Measurements from ENCODE around the gene SPDEF. TPM values are rescaled to one million over a fixed set of nuclear protein-coding genes. Genes with fewer than 3 reads are reported as not detected.

Gene SPDEF
- total RNA-seq, 2 experiments from 2014 or later = not detected

- no peak overlapping the region for H3K27ac Mint-ChIP-seq
- H3K4me1 Mint-ChIP-seq = peaks cover 4% of the 10 kb centered on the region
- no peak overlapping the region for H3K4me3 Mint-ChIP-seq
- ChIA-PET POLR2A (no interaction called here), CTCF (interaction anchor here (1.4 kb wide), 1 partner anchor 14 kb away, joined by 4 read pairs; no protein-coding TSS in a partner anchor)
- DNase-seq = no peak
- no peaks in the 10 kb centered on the region for H3K36me3 Mint-ChIP-seq (ENCODE audit: low read depth)
- H3K9me3 Mint-ChIP-seq = no peaks in the 10 kb centered on the region
- H3K27me3 Mint-ChIP-seq = no peaks in the 10 kb centered on the region
Measured at GRCh38 chr6:34580707-34581560, 24.8 kb upstream of the SPDEF start.

GRCh38 chr6:34578445-34579262 is 22.5 kb upstream of the SPDEF start:
- ChIA-PET POLR2A (no interaction called here), CTCF (interaction anchor here (0.9 kb wide), 1 partner anchor 30 kb away, joined by 3 read pairs; no protein-coding TSS in a partner anchor)
- H3K27me3 Mint-ChIP-seq = no peaks in the 10 kb centered on the region
- no peak overlapping the region for H3K27ac Mint-ChIP-seq
- no peak overlapping the region for H3K4me3 Mint-ChIP-seq
- H3K36me3 Mint-ChIP-seq (ENCODE audit: low read depth) = no peaks in the 10 kb centered on the region
- peaks cover 4% of the 10 kb centered on the region for H3K4me1 Mint-ChIP-seq
- no peak for DNase-seq
- no peaks in the 10 kb centered on the region for H3K9me3 Mint-ChIP-seq

GRCh38 chr6:34576286-34576955 is 20.3 kb upstream of the SPDEF start:
- CTCF ChIA-PET = no interaction called here
- H3K27ac Mint-ChIP-seq = peak overlapping the region; percentile 36
- DNase-seq = no peak
- no peaks in the 10 kb centered on the region for H3K9me3 Mint-ChIP-seq
- H3K27me3 Mint-ChIP-seq = no peaks in the 10 kb centered on the region
- peaks cover 4% of the 10 kb centered on the region for H3K4me1 Mint-ChIP-seq
- H3K4me3 Mint-ChIP-seq = no peak overlapping the region
- POLR2A ChIA-PET = no interaction called here
- H3K36me3 Mint-ChIP-seq (ENCODE audit: low read depth) = no peaks in the 10 kb centered on the region

GRCh38 chr6:34575326-34575725 is 19.2 kb upstream of the SPDEF start:
- H3K27ac Mint-ChIP-seq = no peak overlapping the region
- H3K9me3 Mint-ChIP-seq = no peaks in the 10 kb centered on the region
- no peak for DNase-seq
- no peaks in the 10 kb centered on the region for H3K27me3 Mint-ChIP-seq
- peaks cover 4% of the 10 kb centered on the region for H3K4me1 Mint-ChIP-seq
- ChIA-PET POLR2A (no interaction called here), CTCF (interaction anchor here (0.6 kb wide), 1 partner anchor 300 kb away, joined by 5 read pairs; no protein-coding TSS in a partner anchor)
- no peaks in the 10 kb centered on the region for H3K36me3 Mint-ChIP-seq (ENCODE audit: low read depth)
- H3K4me3 Mint-ChIP-seq = no peak overlapping the region

- ChIA-PET POLR2A (no interaction called here), CTCF (no interaction called here)
- no peak for DNase-seq
- Mint-ChIP-seq H3K4me1 (peaks cover 4% of the 10 kb centered on the region), H3K36me3 (ENCODE audit: low read depth) (no peaks in the 10 kb centered on the region), H3K27me3 (no peaks in the 10 kb centered on the region), H3K4me3 (no peak overlapping the region), H3K27ac (no peak overlapping the region), H3K9me3 (no peaks in the 10 kb centered on the region)
Measured at GRCh38 chr6:34574647-34575293, 18.6 kb upstream of the SPDEF start.

- Mint-ChIP-seq H3K4me1 (peaks cover 4% of the 10 kb centered on the region), H3K27ac (no peak overlapping the region), H3K4me3 (no peak overlapping the region), H3K36me3 (ENCODE audit: low read depth) (no peaks in the 10 kb centered on the region), H3K9me3 (no peaks in the 10 kb centered on the region), H3K27me3 (no peaks in the 10 kb centered on the region)
- no peak for DNase-seq
- ChIA-PET POLR2A (no interaction called here), CTCF (no interaction called here)
Measured at GRCh38 chr6:34573567-34574183, 17.5 kb upstream of the SPDEF start.

- DNase-seq = no peak
- ChIA-PET POLR2A (no interaction called here), CTCF (no interaction called here)
- H3K27ac Mint-ChIP-seq = no peak overlapping the region
- no peaks in the 10 kb centered on the region for H3K27me3 Mint-ChIP-seq
- no peaks in the 10 kb centered on the region for H3K36me3 Mint-ChIP-seq (ENCODE audit: low read depth)
- H3K9me3 Mint-ChIP-seq = no peaks in the 10 kb centered on the region
- H3K4me3 Mint-ChIP-seq = no peak overlapping the region
- H3K4me1 Mint-ChIP-seq = peaks cover 4% of the 10 kb centered on the region
Measured at GRCh38 chr6:34572585-34572984, 16.5 kb upstream of the SPDEF start.

GRCh38 chr6:34572021-34572420 is 15.9 kb upstream of the SPDEF start:
- Mint-ChIP-seq H3K27ac (no peak overlapping the region), H3K9me3 (no peaks in the 10 kb centered on the region), H3K36me3 (ENCODE audit: low read depth) (no peaks in the 10 kb centered on the region), H3K4me3 (no peak overlapping the region), H3K27me3 (no peaks in the 10 kb centered on the region), H3K4me1 (peaks cover 4% of the 10 kb centered on the region)
- POLR2A ChIA-PET = no interaction called here
- DNase-seq = no peak
- CTCF ChIA-PET = no interaction called here

GRCh38 chr6:34571388-34571787 is 15.3 kb upstream of the SPDEF start:
- POLR2A ChIA-PET = no interaction called here
- no peaks in the 10 kb centered on the region for H3K36me3 Mint-ChIP-seq (ENCODE audit: low read depth)
- DNase-seq = no peak
- CTCF ChIA-PET = no interaction called here
- H3K27ac Mint-ChIP-seq = no peak overlapping the region
- no peak overlapping the region for H3K4me3 Mint-ChIP-seq
- H3K4me1 Mint-ChIP-seq = peaks cover 2% of the 10 kb centered on the region
- no peaks in the 10 kb centered on the region for H3K9me3 Mint-ChIP-seq
- H3K27me3 Mint-ChIP-seq = no peaks in the 10 kb centered on the region

- no peaks in the 10 kb centered on the region for H3K27me3 Mint-ChIP-seq
- H3K4me1 Mint-ChIP-seq = no peaks in the 10 kb centered on the region
- ChIA-PET CTCF (interaction anchor here (0.7 to 1.2 kb wide), 3 partner anchors 12 to 1236 kb away, joined by 3 to 5 read pairs (median 3); no protein-coding TSS in a partner anchor), POLR2A (no interaction called here)
- no peak overlapping the region for H3K27ac Mint-ChIP-seq
- no peak overlapping the region for H3K4me3 Mint-ChIP-seq
- no peak for DNase-seq
- no peaks in the 10 kb centered on the region for H3K36me3 Mint-ChIP-seq (ENCODE audit: low read depth)
- no peaks in the 10 kb centered on the region for H3K9me3 Mint-ChIP-seq
Measured at GRCh38 chr6:34570066-34570833, 14.1 kb upstream of the SPDEF start.

- Mint-ChIP-seq H3K27me3 (no peaks in the 10 kb centered on the region), H3K4me1 (no peaks in the 10 kb centered on the region), H3K36me3 (ENCODE audit: low read depth) (no peaks in the 10 kb centered on the region), H3K9me3 (no peaks in the 10 kb centered on the region), H3K4me3 (no peak overlapping the region), H3K27ac (no peak overlapping the region)
- CTCF ChIA-PET = interaction anchor here (0.7 to 1.2 kb wide), 3 partner anchors 14 to 1237 kb away, joined by 3 to 5 read pairs (median 3); no protein-coding TSS in a partner anchor
- POLR2A ChIA-PET = no interaction called here
- DNase-seq = no peak
Measured at GRCh38 chr6:34569361-34569973, 13.3 kb upstream of the SPDEF start.

All from activated CD4-positive, alpha-beta T cell treated with anti-CD3 and anti-CD28 coated beads, Interleukin-2, amount 10 ng/mL, durations not matched to agents 7 days and 5 days (primary cell).